ENCODE measurements around the gene SLC39A3. TPM values are rescaled to one million over a fixed set of nuclear protein-coding genes. Genes with fewer than 3 reads are reported as not detected.

SLC39A3 gene
- total and polyA plus RNA-seq, 2 experiments from 2014 or later: 33.5 to 47.4 TPM

DNA sequence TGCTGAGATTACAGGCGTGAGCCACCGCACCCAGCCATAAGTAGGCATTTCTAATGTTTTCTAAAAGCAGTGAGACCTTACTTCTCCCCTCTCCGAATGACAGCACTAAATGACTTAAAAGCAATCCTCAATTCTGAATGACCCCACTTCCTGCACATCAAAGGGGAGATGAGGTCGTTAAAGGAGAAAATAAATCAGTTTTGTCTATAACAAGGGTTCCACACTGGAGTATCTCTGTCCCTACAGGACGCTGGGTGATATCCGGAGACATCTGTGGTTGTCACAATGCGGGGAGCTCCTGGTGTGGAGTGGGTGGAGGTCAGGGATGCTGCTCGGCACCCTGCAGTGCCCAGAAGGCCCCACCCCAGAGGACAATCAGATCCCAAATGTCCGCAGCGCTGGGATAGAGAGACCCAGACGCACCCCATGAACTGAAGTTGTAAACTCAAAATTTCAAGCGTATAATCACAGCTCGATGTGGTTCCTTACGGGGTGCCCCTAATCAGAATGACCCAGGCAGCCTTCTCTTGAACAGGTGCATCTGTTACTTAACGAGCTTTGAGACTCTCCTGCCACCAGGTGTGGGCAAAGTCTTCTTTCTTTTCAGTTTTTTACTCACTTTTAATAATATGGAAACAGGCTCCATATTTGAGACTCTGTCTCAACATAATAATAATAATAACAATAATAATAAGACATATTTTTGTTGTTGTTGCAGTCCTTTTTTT lies 40.2 kb downstream of the SLC39A3 start:
- no peaks in the 10 kb centered on the region for H3F3A ChIP-seq (replicated peaks; ENCODE audit: low read depth)
- Mint-ChIP-seq H3K9me3 (no peaks in the 10 kb centered on the region), H3K4me1 (peaks cover 9% of the 10 kb centered on the region), H3K36me3 (ENCODE audit: low read depth) (no peaks in the 10 kb centered on the region), H3K27me3 (ENCODE audit: insufficient read depth, low read depth, poor library complexity) (peaks cover 34% of the 10 kb centered on the region), H3K27ac (no peak overlapping the region), H3K4me3 (no peak overlapping the region)
- H3K27ac ChIP-seq (ENCODE audit: low read depth): no peak overlapping the region
- H3K4me2 ChIP-seq: no peak overlapping the region
- H3K79me2 ChIP-seq (replicated peaks; ENCODE audit: insufficient read depth): no peaks in the 10 kb centered on the region
- no peak overlapping the region for H2AFZ ChIP-seq
- H3K9me2 ChIP-seq (ENCODE audit: insufficient read depth): peaks cover 6% of the 10 kb centered on the region; the same call in 1 of the 2 replicates
- H3K4me1 ChIP-seq (ENCODE audit: insufficient read depth): peaks cover 11% of the 10 kb centered on the region
- peaks cover 27% of the 10 kb centered on the region for H3K27me3 ChIP-seq (ENCODE audit: insufficient read depth)
- H3K36me3 ChIP-seq (ENCODE audit: insufficient read depth): no peaks in the 10 kb centered on the region
- DNase-seq (ENCODE audit: low spot score) (no peak), ATAC-seq (no peak)
- H4K20me1 ChIP-seq (replicated peaks; ENCODE audit: insufficient read depth): peaks cover 3% of the 10 kb centered on the region; the same call in 1 of the 2 replicates
- no peak for TF ChIP-seq NANOG (IDR thresholded peaks at IDR 0.05; ENCODE audit: borderline replicate concordance)
- TF ChIP-seq STAT1 (IDR thresholded peaks at IDR 0.05; ENCODE audit: unreplicated experiment): no peak
- no peak for TF ChIP-seq EZH2 (IDR thresholded peaks at IDR 0.05; ENCODE audit: low read depth, unreplicated experiment)
- no peak for TF ChIP-seq ZNF114 (CRISPR knock-in tag; IDR thresholded peaks at IDR 0.05)
- TF ChIP-seq POLR2AphosphoS5 (IDR thresholded peaks at IDR 0.05; ENCODE audit: low read depth): no peak
- TF ChIP-seq EZH2phosphoT487 (IDR thresholded peaks at IDR 0.05; ENCODE audit: unreplicated experiment): no peak
- TF ChIP-seq, protein P1, sequence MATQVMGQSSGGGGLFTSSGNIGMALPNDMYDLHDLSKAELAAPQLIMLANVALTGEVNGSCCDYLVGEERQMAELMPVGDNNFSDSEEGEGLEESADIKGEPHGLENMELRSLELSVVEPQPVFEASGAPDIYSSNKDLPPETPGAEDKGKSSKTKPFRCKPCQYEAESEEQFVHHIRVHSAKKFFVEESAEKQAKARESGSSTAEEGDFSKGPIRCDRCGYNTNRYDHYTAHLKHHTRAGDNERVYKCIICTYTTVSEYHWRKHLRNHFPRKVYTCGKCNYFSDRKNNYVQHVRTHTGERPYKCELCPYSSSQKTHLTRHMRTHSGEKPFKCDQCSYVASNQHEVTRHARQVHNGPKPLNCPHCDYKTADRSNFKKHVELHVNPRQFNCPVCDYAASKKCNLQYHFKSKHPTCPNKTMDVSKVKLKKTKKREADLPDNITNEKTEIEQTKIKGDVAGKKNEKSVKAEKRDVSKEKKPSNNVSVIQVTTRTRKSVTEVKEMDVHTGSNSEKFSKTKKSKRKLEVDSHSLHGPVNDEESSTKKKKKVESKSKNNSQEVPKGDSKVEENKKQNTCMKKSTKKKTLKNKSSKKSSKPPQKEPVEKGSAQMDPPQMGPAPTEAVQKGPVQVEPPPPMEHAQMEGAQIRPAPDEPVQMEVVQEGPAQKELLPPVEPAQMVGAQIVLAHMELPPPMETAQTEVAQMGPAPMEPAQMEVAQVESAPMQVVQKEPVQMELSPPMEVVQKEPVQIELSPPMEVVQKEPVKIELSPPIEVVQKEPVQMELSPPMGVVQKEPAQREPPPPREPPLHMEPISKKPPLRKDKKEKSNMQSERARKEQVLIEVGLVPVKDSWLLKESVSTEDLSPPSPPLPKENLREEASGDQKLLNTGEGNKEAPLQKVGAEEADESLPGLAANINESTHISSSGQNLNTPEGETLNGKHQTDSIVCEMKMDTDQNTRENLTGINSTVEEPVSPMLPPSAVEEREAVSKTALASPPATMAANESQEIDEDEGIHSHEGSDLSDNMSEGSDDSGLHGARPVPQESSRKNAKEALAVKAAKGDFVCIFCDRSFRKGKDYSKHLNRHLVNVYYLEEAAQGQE (IDR thresholded peaks at IDR 0.05; ENCODE audit: unreplicated experiment): no peak
- TF ChIP-seq CREB1 (CRISPR knock-in tag; IDR thresholded peaks at IDR 0.05; ENCODE audit: low read depth): no peak
- TF ChIP-seq, protein P2, sequence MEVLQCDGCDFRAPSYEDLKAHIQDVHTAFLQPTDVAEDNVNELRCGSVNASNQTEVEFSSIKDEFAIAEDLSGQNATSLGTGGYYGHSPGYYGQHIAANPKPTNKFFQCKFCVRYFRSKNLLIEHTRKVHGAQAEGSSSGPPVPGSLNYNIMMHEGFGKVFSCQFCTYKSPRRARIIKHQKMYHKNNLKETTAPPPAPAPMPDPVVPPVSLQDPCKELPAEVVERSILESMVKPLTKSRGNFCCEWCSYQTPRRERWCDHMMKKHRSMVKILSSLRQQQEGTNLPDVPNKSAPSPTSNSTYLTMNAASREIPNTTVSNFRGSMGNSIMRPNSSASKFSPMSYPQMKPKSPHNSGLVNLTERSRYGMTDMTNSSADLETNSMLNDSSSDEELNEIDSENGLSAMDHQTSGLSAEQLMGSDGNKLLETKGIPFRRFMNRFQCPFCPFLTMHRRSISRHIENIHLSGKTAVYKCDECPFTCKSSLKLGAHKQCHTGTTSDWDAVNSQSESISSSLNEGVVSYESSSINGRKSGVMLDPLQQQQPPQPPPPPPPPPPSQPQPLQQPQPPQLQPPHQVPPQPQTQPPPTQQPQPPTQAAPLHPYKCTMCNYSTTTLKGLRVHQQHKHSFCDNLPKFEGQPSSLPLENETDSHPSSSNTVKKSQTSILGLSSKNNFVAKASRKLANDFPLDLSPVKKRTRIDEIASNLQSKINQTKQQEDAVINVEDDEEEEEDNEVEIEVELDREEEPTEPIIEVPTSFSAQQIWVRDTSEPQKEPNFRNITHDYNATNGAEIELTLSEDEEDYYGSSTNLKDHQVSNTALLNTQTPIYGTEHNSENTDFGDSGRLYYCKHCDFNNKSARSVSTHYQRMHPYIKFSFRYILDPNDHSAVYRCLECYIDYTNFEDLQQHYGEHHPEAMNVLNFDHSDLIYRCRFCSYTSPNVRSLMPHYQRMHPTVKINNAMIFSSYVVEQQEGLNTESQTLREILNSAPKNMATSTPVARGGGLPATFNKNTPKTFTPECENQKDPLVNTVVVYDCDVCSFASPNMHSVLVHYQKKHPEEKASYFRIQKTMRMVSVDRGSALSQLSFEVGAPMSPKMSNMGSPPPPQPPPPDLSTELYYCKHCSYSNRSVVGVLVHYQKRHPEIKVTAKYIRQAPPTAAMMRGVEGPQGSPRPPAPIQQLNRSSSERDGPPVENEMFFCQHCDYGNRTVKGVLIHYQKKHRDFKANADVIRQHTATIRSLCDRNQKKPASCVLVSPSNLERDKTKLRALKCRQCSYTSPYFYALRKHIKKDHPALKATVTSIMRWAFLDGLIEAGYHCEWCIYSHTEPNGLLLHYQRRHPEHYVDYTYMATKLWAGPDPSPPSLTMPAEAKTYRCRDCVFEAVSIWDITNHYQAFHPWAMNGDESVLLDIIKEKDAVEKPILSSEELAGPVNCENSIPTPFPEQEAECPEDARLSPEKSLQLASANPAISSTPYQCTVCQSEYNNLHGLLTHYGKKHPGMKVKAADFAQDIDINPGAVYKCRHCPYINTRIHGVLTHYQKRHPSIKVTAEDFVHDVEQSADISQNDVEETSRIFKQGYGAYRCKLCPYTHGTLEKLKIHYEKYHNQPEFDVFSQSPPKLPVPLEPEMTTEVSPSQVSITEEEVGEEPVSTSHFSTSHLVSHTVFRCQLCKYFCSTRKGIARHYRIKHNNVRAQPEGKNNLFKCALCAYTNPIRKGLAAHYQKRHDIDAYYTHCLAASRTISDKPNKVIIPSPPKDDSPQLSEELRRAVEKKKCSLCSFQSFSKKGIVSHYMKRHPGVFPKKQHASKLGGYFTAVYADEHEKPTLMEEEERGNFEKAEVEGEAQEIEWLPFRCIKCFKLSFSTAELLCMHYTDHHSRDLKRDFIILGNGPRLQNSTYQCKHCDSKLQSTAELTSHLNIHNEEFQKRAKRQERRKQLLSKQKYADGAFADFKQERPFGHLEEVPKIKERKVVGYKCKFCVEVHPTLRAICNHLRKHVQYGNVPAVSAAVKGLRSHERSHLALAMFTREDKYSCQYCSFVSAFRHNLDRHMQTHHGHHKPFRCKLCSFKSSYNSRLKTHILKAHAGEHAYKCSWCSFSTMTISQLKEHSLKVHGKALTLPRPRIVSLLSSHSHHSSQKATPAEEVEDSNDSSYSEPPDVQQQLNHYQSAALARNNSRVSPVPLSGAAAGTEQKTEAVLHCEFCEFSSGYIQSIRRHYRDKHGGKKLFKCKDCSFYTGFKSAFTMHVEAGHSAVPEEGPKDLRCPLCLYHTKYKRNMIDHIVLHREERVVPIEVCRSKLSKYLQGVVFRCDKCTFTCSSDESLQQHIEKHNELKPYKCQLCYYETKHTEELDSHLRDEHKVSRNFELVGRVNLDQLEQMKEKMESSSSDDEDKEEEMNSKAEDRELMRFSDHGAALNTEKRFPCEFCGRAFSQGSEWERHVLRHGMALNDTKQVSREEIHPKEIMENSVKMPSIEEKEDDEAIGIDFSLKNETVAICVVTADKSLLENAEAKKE (CRISPR knock-in tag; IDR thresholded peaks at IDR 0.05): no peak
- TF ChIP-seq ZNF331 (CRISPR knock-in tag; IDR thresholded peaks at IDR 0.05; ENCODE audit: low read depth): no peak
- no peak overlapping the region for H3K4me3 ChIP-seq

Measured in GM23338 (cell line).